HepG2 (cell line): ENCODE results near the gene TEKT5. TPM values are rescaled to one million over a fixed set of nuclear protein-coding genes. Genes with fewer than 3 reads are reported as not detected.
A peak's percentile ranks its signal among the peaks of the same experiment; 100 is the strongest.

ENCODE experiments used
- GRHL1 ChIP-seq: sonication (generic); formaldehyde crosslinking; conservative IDR thresholded peaks from 2 replicates; pipeline ENCODE4 v1.8.0; 2022; ENCODE audit warnings: missing genetic modification reagents
- HOXD1 ChIP-seq: sonication (generic); formaldehyde crosslinking; IDR thresholded peaks from 2 replicates; pipeline ENCODE4 v1.5.0; 2020; ENCODE audit warnings: missing genetic modification reagents
- KDM3A ChIP-seq: IDR thresholded peaks from 2 replicates; pipeline ENCODE4 v1.6.1; 2018; ENCODE audit warnings: low read depth, missing compliant biosample characterization
- KLF11 ChIP-seq: IDR thresholded peaks from 2 replicates; pipeline ENCODE4 v1.6.1; 2016; ENCODE audit warnings: missing compliant biosample characterization
- MBD4 ChIP-seq: IDR thresholded peaks from 2 replicates; pipeline ENCODE4 v1.6.1; 2012; ENCODE audit warnings: low read length, inconsistent platforms, borderline replicate concordance
- SRF ChIP-seq: IDR thresholded peaks from 2 replicates; pipeline ENCODE4 v1.6.1; 2011; ENCODE audit warnings: mild to moderate bottlenecking, low read depth, low read length, moderate library complexity
- SRY ChIP-seq: sonication (generic); formaldehyde crosslinking; IDR thresholded peaks from 2 replicates; pipeline ENCODE4 v1.8.0; 2022; ENCODE audit warnings: mild to moderate bottlenecking, missing genetic modification reagents
- XRCC5 ChIP-seq: fragments of 200-400 bp; formaldehyde crosslinking; optimal IDR thresholded peaks from 2 replicates; pipeline ENCODE3; 2017; ENCODE audit warnings: mild to moderate bottlenecking, low read length
- ZFP36 ChIP-seq: fragments of 150-350 bp; IDR thresholded peaks from 2 replicates; pipeline ENCODE4 v1.6.1; 2018; ENCODE audit warnings: borderline replicate concordance, low read length, low read depth; ENCODE audit not compliant: partially characterized antibody
- ZFY ChIP-seq: sonication (generic); formaldehyde crosslinking; IDR thresholded peaks from 2 replicates; pipeline ENCODE4 v1.4.0; 2020; ENCODE audit warnings: missing genetic modification reagents
- ZNF260 ChIP-seq: sonication (generic); formaldehyde crosslinking; IDR thresholded peaks from 2 replicates; pipeline ENCODE4 v1.4.0; 2020; ENCODE audit warnings: missing genetic modification reagents, low read depth, mild to moderate bottlenecking, borderline replicate concordance
- ZNF432 ChIP-seq: sonication (generic); formaldehyde crosslinking; IDR thresholded peaks from 2 replicates; pipeline ENCODE4 v1.5.0; 2020; ENCODE audit warnings: missing genetic modification reagents, mild to moderate bottlenecking, borderline replicate concordance
- ZNF503 ChIP-seq: sonication (generic); formaldehyde crosslinking; IDR thresholded peaks from 2 replicates; pipeline ENCODE4 v1.4.0; 2020; ENCODE audit warnings: missing genetic modification reagents
- ZNF605 ChIP-seq: sonication (generic); formaldehyde crosslinking; IDR thresholded peaks from 2 replicates; pipeline ENCODE4 v1.8.0; 2022; ENCODE audit warnings: mild to moderate bottlenecking, missing genetic modification reagents
- ZNF687 ChIP-seq: sonication (generic); formaldehyde crosslinking; IDR thresholded peaks from 2 replicates; pipeline ENCODE4 v1.5.1; 2020; ENCODE audit warnings: mild to moderate bottlenecking, missing genetic modification reagents, moderate library complexity
- ZNF709 ChIP-seq: sonication (generic); formaldehyde crosslinking; IDR thresholded peaks from 2 replicates; pipeline ENCODE4 v1.5.0; 2020; ENCODE audit warnings: mild to moderate bottlenecking, missing genetic modification reagents
- ZNF747 ChIP-seq: sonication (generic); formaldehyde crosslinking; IDR thresholded peaks from 2 replicates; pipeline ENCODE4 v1.8.1; 2023; ENCODE audit warnings: missing genetic modification reagents, mild to moderate bottlenecking, borderline replicate concordance
- ZNF792 ChIP-seq: IDR thresholded peaks from 2 replicates; pipeline ENCODE4 v1.6.1; 2016
- polyA plus RNA-seq, 8 experiments: library from polyadenylated mRNA; depleted of rRNA in 3 of 8; stranded (reverse) in 7 of 8; unstranded in 1 of 8; fragments of >200 nt; fragmentation: Illumina TruSeq in 4 of 8; extraction: Trizol in 4 of 8; gene quantifications; 2 replicates each; pipeline versions ENCODE4 v1.2.1 to v1.2.3, GENCODE V29; 2011 to 2016; ENCODE audit warnings: low read depth in 4 of 8, missing spikeins in 1 of 8, mixed read lengths in 1 of 8; ENCODE audit not compliant: insufficient read depth in 1 of 8
- total RNA-seq, 5 experiments: library from RNA; depleted of rRNA; stranded (reverse); fragments of >200 nt; fragmentation: Illumina TruSeq; extraction: Trizol; gene quantifications; 2 replicates each; pipeline ENCODE4 v1.2.3, GENCODE V29; 2016; ENCODE audit warnings: low read depth in 1 of 5
- TF ChIP-seq, protein P1 (sequence below), 2 experiments: sonication (generic) in 1 of 2; formaldehyde crosslinking in 1 of 2; IDR thresholded peaks; 2 replicates each; pipeline versions ENCODE4 v1.4.0 to v1.6.1; 2018 to 2020; ENCODE audit warnings: missing genetic modification reagents in 2 of 2, borderline replicate concordance in 1 of 2, low read depth in 1 of 2, mild to moderate bottlenecking in 1 of 2, missing biosample characterization in 1 of 2

The TEKT5 gene
- total and polyA plus RNA-seq, 2 of the 13 experiments (the other 11 are each of a cell fraction or from before 2014, with no cell fraction given) = 0.16 TPM; not detected in 1

DNA sequence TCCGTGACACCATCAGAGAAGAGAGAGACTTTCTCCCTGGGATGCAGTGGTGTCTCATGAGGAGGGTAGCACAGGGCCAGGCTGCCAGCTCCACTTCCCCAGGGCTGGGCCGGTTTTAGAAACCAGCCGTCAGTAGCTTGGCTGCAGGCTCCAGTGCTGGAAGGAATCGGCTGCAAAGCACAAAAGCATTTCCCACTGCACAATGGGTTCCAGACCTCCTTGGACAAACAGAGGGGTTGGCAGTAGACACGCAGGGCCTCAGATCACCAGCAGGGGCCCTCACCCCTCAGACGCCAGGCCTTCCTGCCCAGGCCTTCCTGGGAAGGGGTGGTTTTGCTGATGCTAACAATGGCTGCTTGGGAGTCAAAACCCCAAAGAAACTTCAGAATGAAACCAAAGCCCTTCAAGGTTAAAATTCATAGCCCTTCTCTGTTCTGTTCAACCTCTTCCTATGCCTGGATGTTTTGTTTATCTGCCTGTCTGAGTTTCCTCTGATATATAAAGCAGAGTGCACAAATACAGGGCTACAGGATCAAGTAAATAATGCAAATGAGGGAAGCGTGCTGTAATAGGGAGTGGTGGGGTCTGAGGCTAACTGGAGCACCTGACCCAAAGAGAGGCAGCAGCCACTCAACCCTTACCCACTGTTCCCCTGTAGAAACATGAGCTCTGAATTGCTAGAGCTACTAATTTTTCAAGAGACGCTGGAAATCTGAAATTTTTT lies 26.2 kb downstream of the TEKT5 start (continued):
- TF ChIP-seq ZNF432 (no peak), ZNF605 (CRISPR knock-in tag) (peak; percentile 86), HOXD1 (CRISPR knock-in tag) (no peak), ZNF709 (no peak), ZNF792 (CRISPR knock-in tag) (no peak), ZNF260 (CRISPR knock-in tag) (no peak), ZNF687 (CRISPR knock-in tag) (peak; percentile 68), ZFP36 (no peak), MBD4 (no peak), ZFY (CRISPR knock-in tag) (peak; percentile 74), GRHL1 (CRISPR knock-in tag) (no peak), XRCC5 (peak; percentile 95), ZNF747 (CRISPR knock-in tag) (no peak), SRY (CRISPR knock-in tag) (no peak), KDM3A (CRISPR knock-in tag) (no peak), SRF (no peak), ZNF503 (0 out of 2 replicates have a peak, but pooled peaks have one; percentile 43), KLF11 (no peak)
- TF ChIP-seq, protein P1, sequence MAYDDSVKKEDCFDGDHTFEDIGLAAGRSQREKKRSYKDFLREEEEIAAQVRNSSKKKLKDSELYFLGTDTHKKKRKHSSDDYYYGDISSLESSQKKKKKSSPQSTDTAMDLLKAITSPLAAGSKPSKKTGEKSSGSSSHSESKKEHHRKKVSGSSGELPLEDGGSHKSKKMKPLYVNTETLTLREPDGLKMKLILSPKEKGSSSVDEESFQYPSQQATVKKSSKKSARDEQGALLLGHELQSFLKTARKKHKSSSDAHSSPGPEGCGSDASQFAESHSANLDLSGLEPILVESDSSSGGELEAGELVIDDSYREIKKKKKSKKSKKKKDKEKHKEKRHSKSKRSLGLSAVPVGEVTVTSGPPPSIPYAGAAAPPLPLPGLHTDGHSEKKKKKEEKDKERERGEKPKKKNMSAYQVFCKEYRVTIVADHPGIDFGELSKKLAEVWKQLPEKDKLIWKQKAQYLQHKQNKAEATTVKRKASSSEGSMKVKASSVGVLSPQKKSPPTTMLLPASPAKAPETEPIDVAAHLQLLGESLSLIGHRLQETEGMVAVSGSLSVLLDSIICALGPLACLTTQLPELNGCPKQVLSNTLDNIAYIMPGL (CRISPR knock-in tag; IDR thresholded peaks at IDR 0.05; ENCODE audit: borderline replicate concordance in 1 of 2, low read depth in 1 of 2) = 0 out of 4 replicates have a peak, but pooled peaks of 1 of the 2 experiments have one; percentile 60
